Stimulated activated CD8-positive, alpha-beta memory T cell treated with anti-CD3 and anti-CD28 coated beads, Interleukin-2, amount 100 ng/mL, for 48 hours (primary cell): ENCODE measurements around the gene COQ9.
A peak's percentile ranks its signal among the peaks of the same experiment; 100 is the strongest.
"Not testable (repeated sequence)": the region's sequence is repeated elsewhere in the genome, so short reads cannot be mapped to it uniquely, and the experiment has no call there.

Experiments
- DNase-seq, 2 donors: peaks; one replicate each; pipeline ENCODE4 v3.0.0-alpha.2; 2020; ENCODE audit warnings: low read depth in 2 of 2

The COQ9 gene

GRCh38 chr16:57427307-57427706 is 20.0 kb upstream of the COQ9 start:
- DNase-seq = no peak

GRCh38 chr16:57427824-57428223 is 19.5 kb upstream of the COQ9 start:
- DNase-seq = no peak

DNA sequence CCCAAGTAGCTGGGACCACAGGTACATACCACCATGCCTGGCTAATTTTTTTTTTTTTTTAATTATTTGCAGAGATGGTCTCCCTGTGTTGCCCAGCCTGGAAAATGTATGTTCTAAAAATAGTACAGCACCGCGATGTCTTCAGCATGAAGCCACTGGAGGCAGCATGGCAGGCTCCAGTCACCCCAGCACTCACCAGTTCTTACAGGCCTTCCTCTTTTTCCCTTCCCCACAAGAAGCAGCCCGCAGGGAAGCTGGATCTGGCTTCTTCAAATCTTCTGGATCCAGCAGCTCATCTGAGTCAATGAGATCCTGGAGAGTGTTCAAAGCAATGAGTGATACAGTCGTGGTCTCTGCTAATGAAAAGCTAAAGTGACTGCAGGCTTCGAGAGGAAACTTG is 16.3 kb upstream of the COQ9 start:
- DNase-seq = no peak

GRCh38 chr16:57432505-57432904 is 14.8 kb upstream of the COQ9 start:
- no peak for DNase-seq

DNA sequence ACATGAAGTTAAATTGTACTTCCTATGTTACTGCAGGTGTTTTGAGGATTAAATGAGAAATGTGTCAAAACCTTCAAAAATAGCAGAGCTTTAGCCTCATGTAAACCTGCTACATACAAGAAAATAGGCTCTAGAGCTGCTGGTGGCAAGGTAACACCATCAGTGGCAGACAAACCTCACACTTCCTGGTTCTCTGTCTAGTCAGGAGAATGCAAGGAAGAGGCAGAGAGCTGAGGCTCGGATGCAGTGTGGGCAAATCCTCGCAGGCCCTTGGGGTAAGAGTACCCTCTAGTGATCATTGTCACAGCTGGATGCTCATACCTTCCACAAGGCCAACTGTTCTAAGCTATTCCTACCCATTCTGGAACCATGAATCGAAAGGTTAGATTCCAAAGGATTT is 14.3 kb upstream of the COQ9 start:
- no peak for DNase-seq

- no peak for DNase-seq
Measured at GRCh38 chr16:57434003-57434402, 13.3 kb upstream of the COQ9 start.

- no peak for DNase-seq
Measured at GRCh38 chr16:57435838-57436237, 11.4 kb upstream of the COQ9 start.

- not testable (repeated sequence) for DNase-seq
Measured at GRCh38 chr16:57439947-57440346, 7.3 kb upstream of the COQ9 start.

GRCh38 chr16:57440551-57440950 is 6.7 kb upstream of the COQ9 start:
- DNase-seq = not testable (repeated sequence)

DNA sequence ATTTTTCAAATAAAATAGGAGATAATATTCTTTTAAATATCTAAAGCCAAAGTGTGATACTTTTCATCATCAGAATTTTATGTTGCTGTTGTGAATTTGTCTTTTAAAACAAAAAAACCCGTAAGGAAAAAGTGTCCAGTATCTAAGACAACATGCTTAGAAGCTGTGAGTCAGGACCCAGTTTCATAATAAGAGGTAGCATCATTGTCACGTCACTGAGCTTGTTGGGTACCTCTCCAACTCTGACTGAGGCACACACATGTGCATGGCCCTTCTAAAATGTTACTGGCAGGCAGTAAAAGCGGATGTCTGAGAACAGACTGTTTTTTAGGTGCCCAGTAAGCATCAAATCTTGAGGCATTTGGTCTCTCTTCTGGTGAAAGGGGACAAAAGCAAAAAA is 2.6 kb upstream of the COQ9 start:
- DNase-seq = no peak

- DNase-seq = no peak
Measured at GRCh38 chr16:57445510-57445909, 1.8 kb upstream of the COQ9 start.

GRCh38 chr16:57446531-57447185 is 621 bp upstream of the COQ9 start:
- DNase-seq = no peak

DNA sequence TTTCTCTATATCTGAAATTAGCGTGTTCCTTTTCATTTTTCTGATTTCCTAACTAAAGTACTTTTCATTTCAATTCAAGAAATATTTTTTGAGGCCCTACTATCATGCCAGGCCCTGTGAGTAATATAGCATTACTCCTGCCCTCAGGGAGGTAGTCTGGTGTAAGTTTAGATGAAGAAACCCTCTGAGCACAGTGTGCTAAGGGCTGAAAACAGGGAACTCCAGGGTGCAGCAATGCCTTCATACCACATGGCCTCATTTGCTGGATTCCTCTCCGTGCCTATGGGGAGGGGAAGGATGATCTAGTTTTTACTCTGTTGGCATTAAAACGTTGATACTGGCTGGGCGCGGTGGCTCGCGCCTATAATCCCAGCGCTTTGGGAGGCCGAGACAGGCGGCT is 4.7 kb downstream of the COQ9 start:
- DNase-seq = no peak

GRCh38 chr16:57462209-57462977 is 15.1 kb downstream of the COQ9 start, which contains the start of gene POLR2C:
POLR2C (plus strand) TSS chr16:57462679; CDS start chr16:57462725, 46 bp downstream.
- DNase-seq = peak; percentile 86 to 91

- DNase-seq = no peak
Measured at GRCh38 chr16:57462978-57463362, 15.7 kb downstream of the COQ9 start.

- DNase-seq = no peak
Measured at GRCh38 chr16:57464523-57464922, 17.2 kb downstream of the COQ9 start.

DNA sequence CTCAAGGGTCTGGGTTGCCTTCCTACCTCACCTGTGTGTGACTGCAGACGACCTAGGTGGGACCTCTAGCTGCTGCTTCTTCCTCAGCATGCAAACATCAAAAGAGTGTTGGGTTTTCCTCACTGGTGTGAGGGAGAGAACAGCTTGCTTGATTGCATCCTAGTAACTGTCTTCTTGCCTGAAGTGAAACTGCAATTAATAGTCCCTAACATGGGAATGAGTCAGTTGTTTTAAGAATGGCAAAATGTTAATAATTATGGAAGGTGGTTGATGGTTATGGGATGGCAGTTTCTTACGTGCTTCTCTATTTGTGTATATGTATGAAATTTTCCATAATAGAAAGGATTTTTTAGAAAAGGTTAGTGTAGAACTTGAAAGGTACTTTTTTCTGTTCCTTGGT is 21.1 kb downstream of the COQ9 start:
- DNase-seq = no peak

DNA sequence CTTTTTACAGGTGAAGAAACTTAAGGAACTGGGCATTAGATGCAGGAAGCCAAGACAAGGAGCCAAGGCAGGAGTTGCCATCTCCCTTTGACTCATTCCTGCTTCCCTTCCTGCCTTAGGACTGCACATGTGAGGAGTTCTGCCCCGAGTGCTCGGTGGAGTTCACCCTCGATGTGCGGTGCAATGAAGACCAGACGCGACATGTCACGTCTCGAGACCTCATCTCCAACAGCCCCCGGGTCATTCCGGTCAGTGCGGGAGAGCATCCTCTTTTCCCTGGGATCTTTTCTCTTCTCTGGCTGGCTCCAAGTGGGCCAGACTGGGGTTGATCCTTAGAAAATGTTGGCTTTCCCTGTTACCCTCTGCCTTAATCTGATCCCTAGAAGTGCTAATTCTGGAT is 21.8 kb downstream of the COQ9 start:
- no peak for DNase-seq

GRCh38 chr16:57469917-57470470 is 22.7 kb downstream of the COQ9 start:
- no peak for DNase-seq

DNA sequence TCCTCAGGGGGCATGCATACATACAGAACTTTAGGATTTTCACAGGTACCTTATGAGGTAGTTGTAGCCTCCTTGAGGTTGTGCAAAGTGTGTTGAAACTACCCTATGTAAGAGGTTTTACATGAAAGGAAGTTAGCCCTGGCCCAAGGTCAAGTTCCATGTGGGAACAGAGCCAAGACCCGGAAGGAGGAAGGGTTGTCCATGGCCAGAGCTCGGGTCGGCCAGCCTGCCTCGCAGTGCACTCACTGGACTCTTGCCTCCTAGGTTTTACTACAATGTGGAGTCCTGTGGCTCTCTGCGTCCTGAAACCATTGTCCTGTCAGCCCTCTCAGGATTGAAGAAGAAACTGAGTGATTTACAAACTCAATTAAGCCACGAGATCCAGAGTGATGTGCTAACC is 23.4 kb downstream of the COQ9 start:
- no peak for DNase-seq

GRCh38 chr16:57471209-57471608 is 23.9 kb downstream of the COQ9 start:
- no peak for DNase-seq

DNA sequence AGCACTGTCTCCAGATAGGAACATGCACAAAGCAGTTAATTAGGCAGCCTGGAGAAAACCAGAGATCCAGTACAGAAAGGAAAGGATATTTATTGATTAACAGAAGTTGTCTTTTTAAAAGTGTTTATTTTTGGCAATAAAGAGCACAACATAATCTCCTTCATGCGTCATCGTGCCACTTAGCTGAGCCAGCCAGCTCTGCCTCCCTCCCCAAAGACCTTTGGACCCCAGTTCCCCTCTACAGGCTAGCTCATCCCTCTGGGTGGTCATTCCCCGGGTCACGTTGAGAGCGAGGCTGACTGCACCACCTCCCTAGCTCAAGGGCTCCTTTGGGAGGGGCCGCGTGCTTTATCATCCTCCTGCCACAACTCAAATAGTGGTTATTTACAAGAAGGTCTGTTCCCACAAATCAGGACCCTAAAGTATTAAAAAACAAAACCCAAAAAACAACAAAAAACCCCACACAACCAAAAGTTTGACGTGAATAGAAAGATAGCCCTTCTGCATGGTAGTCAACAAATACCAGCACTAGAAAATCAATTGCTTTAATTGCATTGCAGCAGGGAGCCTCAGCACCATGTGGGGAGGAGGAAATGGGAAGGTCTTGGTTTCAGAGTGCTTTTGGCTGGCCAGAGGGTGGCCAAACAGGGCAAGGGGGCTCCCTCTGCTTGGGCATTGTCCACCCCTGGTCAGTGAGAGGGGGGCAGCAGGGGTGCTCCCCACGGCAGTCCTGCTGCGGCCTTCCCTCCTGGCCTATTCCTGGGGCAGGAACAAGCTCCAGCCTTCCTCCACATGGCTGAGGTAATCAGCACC is 24.8 kb downstream of the COQ9 start:
- DNase-seq = no peak
